ENCODE data around the gene MUC3A.

MUC3A gene

DNA sequence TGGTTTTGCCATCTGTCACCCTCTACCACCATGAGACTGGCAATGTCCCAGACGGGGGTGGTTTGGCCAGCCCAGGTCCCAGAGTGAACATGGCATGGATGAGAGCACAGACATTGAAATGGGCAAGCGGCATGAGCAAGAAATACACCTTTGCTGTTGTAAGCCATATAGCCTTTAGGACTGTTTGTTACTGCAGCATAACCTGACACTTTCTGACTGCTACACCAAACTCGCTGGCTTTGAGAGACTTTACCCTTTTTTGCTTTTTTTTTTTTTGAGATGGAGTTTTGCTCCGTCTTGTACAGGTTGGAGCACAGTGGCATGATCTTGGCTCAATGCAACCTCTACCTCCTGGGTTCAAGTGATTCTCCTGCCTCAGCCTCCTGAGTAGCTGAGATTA lies 5.2 kb upstream of the MUC3A start:
- no peak for DNase-seq (ENCODE audit: low read depth)

DNA sequence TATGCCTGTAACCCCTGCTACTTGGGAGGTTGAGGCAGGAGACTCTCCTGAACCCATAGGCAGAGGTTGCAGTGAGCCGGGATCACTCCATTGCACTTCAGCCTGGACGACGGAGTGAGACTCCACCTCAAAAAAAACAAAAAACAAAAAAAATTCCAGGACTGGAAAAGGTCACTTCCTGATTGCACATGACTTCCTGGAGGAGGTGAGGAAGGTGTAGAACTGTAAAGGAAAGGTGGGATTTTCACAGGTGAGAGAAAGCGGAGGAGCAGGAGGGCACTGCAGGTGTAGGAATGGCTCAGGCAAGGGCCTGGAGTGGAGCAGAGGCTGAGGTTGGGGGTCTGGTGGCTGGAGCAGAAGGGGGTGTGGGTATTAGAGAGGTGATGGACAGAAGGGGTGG lies 3.2 kb upstream of the MUC3A start:
- DNase-seq (ENCODE audit: low read depth) = no peak

DNA sequence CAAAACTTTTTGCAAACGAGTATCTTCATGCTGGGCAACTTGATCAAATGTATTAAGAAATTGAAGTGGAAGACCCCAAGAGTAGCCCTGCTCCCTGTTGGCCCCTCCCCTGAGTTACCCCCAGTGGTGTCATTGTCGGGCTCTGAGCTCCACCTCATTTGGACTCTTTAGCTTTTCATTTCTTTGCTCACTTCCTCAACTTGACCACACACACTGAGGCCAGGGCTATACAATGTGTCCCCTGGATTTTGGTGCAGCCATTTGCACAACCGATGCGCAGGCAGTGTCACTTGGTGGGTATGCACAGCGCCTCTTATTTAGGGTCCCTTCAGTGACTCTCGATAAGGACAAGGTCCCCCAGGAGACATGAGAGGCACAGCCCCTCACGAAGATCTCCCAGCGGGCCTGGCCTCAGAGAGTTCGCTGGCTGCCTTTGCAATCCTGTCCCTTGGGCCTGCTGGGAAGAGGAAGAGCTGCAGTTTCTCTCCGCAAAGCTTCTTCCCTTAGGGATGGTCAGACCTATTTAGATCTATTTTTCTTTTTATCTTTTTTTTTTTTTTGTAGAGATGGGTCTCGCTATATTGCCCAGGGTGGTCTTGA lies 2.5 kb upstream of the MUC3A start:
- DNase-seq (ENCODE audit: low read depth) = no peak

DNA sequence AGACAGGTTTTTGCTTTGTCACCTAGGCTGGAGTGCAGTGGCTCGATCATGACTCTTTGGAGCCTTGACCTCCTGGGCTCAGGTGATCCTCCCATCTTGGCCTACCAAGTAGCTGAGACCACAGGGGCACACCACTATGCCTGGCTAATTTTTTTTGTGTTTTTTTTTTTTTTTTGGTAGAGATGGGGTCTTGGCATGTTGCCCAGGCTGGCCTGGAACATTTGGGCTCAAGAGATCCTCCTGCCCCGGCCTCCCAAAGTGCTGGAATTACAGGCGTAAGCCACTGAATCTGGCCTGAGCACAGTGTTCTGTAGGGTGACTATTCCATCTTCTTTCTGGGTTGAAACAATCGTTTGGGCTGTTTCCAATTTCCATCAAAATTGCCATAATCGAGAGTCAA lies 1.5 kb upstream of the MUC3A start:
- no peak for DNase-seq (ENCODE audit: low read depth)

DNA sequence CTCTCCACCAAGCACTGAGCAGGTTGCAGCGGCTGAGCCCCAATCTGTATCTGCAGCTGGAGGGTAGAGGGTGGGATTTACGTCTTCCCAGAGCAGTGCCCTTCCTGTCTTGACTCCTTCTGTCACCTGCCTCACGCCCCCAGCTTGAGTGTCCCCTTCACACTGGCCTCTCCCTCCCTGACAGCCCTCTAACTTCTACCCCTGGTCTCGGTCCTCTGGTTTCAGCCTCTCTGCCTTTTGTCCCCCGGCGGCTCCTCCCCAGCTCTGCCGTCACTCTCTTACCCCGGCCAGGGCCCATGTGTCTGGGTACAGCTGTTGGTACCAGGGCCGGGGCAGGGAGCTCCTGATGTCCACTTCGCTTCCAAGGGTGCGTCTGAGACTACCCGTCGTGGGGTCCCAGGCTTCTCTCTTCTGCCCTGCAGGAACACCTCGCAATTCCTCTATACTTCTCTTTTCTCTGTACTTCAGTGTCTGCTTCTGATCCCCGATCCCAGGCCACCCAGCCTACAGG lies 654 bp downstream of the MUC3A start:
- no peak for DNase-seq (ENCODE audit: low read depth)

DNA sequence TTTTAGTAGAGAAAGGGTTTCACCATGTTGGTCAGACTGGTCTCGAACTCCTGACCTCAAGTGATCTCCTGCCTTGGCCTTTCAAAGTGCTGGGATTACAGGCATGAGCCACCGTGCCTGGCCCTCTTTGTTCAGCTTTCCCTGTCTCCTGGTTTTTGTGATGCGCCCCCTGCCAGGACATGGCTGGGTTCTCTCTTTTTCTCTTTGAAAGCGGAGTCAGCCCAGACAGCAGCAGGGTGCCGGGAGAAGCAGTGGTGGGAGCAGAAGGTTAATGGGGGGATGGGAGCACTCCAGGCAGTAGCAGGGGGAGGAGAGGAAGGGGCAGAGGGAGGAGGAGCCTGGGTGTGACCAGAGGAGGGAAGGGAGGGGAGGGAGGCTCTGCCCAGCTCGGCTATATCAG lies 1.8 kb downstream of the MUC3A start:
- DNase-seq (ENCODE audit: low read depth) = no peak

DNA sequence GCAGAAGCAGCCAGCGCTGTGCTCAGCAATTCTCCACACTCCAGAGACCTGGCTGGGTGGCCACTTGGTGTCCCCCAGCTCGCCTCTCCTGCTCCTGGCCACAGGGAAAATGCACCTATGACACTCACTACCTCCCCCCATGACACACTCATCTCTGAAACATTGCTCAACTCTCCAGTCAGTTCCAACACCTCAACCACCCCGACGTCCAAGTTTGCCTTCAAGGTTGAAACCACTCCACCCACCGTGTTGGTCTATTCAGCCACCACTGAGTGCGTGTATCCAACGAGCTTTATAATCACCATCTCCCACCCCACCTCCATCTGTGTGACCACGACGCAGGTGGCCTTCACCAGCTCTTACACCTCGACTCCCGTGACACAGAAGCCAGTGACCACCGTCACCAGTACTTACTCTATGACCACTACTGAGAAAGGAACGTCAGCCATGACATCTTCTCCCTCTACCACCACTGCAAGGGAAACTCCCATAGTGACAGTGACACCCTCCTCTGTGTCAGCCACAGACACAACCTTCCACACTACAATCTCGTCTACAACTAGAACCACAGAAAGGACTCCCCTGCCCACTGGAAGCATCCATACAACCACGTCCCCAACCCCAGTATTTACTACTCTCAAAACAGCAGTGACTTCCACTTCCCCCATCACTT lies 2.7 kb downstream of the MUC3A start:
- DNase-seq (ENCODE audit: low read depth) = no peak

DNA sequence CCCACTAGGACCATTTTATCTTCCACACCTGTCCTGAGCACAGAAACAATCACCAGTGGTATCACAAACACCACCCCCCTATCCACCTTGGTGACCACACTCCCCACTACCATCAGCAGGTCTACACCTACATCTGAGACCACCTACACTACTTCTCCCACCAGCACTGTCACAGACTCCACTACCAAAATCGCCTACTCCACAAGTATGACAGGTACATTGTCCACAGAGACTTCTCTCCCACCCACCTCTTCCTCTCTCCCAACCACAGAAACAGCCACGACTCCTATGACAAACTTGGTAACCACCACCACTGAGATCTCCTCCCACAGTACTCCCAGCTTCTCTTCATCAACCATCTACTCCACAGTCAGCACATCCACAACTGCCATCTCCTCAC lies 3.3 kb downstream of the MUC3A start:
- no peak for DNase-seq (ENCODE audit: low read depth)

DNA sequence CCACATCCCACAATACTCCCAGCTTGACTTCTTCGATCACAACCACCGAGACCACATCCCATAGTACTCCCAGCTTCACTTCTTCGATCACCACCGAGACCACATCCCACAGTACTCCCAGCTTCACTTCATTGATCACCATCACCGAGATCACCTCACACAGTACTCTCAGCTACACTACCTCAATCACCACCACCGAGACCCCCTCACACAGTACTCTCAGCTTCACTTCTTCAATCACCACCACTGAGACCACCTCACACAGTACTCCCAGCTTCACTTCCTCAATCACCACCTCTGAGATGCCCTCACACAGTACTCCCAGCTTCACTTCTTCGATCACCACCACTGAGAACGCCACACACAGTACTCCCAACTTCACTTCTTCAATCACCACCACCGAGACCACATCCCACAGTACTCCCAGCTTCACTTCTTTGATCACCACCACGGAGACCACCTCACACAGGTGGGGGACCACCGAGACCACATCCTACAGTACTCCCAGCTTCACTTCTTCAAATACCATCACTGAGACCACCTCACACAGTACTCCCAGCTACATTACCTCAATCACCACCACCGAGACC lies 8.6 kb downstream of the MUC3A start:
- no peak for DNase-seq (ENCODE audit: low read depth)

DNA sequence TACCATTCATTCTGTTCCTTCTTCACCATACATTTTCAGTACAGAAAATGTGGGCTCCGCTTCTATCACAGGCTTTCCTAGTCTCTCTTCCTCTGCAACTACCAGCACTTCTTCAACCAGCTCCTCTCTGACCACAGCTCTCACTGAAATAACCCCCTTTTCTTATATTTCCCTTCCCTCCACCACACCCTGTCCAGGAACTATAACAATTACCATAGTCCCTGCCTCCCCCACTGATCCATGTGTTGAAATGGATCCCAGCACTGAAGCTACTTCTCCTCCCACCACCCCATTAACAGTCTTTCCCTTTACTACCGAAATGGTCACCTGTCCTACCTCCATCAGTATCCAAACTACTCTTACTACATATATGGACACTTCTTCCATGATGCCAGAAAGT lies 10.6 kb downstream of the MUC3A start:
- DNase-seq (ENCODE audit: low read depth) = no peak

DNA sequence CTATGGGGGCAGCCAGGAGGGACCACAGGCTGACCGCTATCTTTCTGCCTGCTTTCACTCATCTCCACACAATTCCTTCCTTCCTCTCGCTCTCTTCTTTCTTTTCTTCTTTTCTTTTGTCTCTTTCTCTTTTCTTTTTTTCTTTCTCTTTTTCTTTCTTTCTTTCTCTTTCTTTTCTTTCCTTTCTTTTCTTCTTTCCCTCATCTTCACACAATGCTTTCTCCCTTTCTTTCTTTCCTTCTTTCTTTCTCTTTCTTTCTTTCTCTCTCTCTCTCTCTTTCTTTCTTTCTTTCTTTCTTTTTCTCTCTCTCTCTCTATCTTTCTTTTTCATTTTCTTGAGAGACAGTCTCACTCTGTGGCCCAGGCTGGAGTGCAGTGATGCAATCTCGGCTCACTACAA lies 13.2 kb downstream of the MUC3A start:
- no peak for DNase-seq (ENCODE audit: low read depth)

DNA sequence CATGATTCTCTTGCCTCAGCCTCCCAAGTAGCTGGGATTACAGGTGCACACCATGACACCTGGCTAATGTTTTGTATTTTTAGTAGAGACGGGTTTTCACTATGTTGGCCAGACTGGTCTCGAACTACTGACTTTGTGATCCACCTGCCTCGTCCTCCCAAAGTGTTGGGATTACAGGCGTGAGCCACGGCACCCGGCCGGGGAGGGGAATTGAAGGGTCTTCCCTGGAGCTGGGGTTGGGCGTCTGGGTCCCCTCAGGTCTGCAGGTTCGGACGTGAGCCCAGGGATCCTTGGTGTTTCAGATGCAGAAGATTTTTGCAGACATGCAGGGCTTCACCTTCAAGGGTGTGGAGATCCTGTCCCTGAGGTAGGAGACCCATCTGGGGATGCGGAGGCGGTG lies 14.1 kb downstream of the MUC3A start:
- DNase-seq (ENCODE audit: low read depth) = no peak

DNA sequence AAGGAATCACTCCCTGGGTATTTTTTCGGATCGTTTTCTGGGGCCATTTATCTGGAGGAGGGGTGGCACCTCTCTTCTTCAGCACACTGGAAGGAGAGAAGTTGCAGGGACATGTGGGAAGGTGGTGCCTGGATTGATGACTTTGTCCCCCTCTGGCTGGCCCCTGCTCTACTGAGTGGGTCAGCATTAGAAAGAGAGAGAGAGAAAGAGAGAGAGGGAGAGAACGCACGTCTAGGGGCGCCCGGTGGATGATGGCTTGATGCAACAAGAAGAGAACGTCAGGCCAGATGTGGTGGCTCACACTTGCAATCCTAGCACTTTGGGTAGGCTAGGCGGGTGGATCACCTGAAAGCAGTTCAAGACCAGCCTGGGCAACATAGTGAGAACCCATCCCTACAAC lies 14.5 kb downstream of the MUC3A start:
- DNase-seq (ENCODE audit: low read depth) = no peak

DNA sequence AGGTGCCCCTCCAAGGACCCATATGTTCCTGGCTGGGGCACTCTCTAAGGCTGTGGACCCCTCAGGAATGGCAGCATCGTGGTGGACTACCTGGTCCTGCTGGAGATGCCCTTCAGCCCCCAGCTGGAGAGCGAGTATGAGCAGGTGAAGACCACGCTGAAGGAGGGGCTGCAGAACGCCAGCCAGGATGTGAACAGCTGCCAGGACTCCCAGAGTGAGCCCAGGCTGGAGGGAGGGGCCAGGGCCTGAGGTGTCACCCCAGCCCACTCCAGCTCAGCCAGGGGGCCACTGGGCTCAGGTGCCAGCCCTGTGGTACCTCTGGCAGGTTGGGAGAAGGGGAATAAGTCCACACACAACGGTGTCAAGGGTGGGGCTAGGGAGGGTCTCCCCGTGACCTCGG lies 15.3 kb downstream of the MUC3A start:
- no peak for DNase-seq (ENCODE audit: low read depth)

DNA sequence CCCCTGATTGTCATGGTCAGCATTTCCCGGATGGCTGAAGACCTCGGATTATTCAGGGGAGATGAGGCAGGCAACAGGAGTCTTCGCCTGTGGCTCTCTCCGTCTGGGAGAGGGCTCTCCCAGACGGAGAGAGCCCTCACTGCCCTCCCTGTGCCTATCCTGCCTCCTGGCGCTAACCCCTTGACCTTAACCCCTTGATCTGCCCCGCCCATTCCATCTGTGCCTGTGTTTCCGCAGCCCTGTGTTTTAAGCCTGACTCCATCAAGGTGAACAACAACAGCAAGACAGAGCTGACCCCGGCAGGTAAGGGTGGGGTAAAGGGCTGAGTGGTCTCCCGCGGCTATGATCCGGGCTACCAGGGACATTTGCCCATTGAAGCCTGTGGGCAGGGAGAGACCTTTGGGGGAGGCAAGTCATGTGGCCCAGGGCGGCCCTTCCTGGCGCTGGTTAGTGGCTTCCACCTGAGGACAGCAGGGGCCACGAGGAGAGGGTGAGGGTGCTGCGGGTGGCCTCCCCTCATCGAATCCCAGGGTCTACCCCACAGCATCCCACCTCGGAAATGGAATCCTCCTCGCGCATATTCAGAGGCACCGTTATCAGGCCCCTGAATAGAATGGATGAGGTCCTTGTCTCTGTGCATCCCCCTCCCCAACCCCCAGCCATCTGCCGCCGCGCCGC lies 15.8 kb downstream of the MUC3A start:
- DNase-seq (ENCODE audit: low read depth) = no peak

DNA sequence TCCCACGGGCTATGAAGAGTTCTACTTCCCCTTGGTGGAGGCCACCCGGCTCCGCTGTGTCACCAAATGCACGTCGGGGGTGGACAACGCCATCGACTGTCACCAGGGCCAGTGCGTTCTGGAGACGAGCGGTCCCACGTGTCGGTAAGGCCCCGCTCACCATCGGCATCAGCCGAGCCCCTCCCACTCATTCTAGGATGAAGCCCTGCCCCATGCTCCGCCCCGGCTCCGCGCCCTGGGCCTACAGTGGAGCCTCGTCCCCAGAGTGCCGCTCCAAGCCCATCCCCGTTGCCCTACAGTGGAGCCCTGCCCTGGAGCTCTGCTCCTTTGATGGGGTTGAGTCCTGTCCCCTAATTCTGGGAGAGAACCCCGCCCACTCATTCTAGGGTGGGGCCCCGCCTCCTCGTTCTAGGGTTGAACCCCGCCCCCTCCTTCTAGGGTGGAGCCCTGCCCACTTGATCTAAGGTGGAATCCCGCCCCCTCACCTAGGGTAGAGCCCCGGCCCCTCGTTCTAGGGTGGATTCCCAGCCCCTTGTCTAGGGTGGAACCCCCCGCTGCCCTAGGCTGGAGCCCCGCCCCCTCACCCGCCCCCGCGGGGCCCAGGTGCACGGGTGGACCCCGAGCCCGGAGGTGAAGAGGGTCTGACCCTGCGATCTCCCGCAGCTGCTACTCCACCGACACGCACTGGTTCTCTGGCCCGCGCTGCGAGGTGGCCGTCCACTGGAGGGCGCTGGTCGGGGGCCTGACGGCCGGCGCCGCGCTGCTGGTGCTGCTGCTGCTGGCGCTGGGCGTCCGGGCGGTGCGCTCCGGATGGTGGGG lies 16.6 kb downstream of the MUC3A start:
- peak; percentile 31 for DNase-seq (ENCODE audit: low read depth)

DNA sequence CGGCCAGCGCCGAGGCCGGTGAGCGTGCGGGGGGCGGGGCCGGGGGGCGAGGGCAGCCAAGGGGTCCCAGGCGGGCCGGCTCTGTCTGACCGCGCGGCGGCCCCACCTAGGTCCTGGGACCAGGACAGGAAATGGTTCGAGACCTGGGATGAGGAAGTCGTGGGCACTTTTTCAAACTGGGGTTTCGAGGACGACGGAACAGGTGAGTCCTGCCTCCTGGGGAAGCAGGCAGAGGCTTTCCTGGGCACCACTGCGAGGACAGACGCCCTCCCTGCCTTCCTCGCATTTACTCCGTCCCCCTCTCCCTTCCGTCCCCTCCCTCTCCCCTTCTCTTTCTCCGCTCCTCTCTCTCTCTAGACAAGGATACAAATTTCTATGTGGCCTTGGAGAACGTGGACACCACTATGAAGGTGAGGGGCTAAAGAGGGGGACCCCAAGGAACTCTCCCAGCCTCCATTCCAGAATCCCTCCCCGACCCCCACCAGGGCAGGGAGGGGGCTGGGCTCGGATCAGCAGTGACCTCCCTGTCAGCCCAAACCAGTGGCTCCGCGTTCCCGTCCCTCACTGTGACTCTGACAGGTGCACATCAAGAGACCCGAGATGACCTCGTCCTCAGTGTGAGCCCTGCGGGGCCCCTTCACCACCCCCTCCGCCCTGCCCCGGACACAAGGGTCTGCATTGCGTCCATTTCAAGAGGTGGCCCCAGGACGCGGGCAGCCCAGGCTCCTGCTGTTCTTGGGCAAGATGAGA lies 17.4 kb downstream of the MUC3A start:
- no peak for DNase-seq (ENCODE audit: low read depth)

DNA sequence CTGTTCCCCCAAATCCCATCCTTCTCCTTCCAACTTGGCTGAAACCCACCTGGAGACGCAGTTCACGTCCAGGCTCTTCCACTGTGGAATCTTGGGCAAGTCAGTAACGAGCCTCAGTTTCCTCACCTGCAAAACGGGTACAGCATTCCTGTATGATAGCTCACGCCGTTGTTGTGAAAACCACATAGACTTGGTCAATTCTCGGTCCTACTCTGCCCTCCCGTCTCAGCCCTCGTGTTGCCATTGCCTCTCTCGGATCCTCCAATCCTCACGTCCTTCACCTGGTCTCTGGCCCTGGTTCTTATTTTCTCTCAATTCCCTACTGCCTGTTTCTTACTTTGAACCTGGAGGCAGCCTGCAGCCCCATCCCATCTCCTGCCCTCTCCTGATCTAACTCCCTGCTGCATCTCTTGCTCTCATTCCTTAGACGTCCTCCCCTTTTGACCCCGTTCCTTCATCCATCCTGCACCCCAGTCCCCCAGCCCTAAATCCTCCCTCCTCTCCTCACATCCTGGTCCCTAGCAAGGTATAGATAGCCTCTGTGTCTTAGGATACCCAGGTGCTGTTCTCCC lies 18.0 kb downstream of the MUC3A start:
- DNase-seq (ENCODE audit: low read depth) = no peak

DNA sequence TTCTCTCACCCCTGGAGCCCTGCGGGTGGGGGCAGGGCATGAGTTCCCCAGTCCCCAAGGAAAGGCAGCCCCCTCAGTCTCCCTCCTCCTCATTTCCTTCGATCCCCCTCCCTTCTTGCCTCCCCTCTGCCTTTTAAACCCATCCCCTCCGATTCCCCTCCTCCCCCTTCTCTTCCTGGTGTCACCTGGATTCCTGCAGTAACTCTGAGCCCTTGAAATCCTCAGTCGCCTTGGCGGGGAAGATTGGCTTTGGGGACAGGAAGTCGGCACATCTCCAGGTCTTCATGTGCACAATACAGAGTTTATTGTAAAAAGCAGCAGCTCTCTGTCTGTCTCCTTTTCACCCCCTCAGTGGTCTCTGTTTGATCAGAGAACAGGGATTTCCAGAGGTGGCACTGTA lies 18.7 kb downstream of the MUC3A start:
- no peak for DNase-seq (ENCODE audit: low read depth)

DNA sequence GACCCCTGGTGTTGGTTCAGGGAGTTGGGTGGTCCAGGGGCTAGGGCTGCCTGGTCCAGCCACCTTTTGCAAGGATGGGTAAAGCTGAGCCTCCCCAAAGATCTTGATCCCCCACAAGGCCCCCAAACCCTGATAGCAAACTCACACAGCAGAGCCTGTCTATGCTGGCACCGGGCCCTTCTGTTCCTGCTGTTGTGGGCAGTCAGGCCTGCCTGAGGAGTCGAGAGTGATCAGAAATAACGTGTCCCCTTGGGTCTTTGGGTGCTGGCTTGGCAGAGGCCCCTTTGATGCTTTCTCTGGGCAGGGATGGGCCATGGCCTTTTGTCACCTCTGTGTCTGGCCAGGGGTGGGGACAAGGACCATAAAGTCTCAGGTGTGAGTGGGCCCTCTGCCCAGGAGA lies 19.3 kb downstream of the MUC3A start:
- DNase-seq (ENCODE audit: low read depth) = no peak

DNA sequence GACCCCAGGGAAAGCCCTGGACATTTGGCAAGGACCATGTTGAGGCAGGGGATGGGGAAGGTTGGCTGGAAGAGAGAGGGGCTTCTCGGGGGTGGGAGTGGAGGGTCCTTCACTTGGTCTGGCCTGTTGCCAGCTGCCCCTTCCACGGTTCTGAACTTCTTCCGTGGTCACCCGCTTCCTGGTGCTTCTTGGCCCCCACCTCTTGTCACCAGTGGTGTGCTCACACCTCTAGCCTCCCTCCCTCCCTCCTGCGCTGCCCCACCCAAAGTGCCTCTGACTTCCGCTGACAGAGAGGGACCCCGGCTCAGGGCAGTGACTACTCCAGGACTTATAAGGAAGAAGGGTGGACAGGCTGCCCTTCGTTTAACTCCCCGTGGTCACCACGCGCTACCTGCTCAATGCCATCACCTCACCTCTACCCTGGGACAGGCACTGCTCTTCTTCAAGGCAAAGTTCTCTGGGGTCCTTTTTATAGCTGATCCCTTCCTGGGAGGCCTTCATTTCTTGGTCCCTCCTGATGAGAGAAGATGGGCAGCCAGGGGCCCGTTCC lies 19.8 kb downstream of the MUC3A start, which contains the start of gene MUC12:
Gene MUC12, plus strand, starts transcription at position 500 of the 550 bp plus-strand sequence. CDS start 58 bp downstream, outside the sequence.
- no peak for DNase-seq (ENCODE audit: low read depth)
